Smooth muscle cell (in vitro differentiated cells): ENCODE measurements around the gene SYT7. TPM values are rescaled to one million over a fixed set of nuclear protein-coding genes. Genes with fewer than 3 reads are reported as not detected.

Experiments
- DNase-seq: peaks from one replicate; lab custom pipeline; 2025; ENCODE audit not compliant: unreplicated experiment; lab: John Stamatoyannopoulos, UW
- H2AFZ ChIP-seq: fragments of 200-600 bp; sonication (generic); 2 replicates; pipeline ENCODE4 v1.6.0; 2016; ENCODE audit warnings: antibody characterized with exemption, low read depth, mild to moderate bottlenecking
- H3F3A ChIP-seq: fragments of 200-600 bp; sonication (generic); 2 replicates; pipeline ENCODE4 v1.6.0; 2017; ENCODE audit warnings: antibody characterized with exemption, low read depth
- H3K27ac ChIP-seq: fragments of 200-600 bp; sonication (generic); 2 replicates; pipeline ENCODE4 v1.5.1; 2016; ENCODE audit warnings: low read depth, mild to moderate bottlenecking
- H3K27me3 ChIP-seq: fragments of 200-600 bp; sonication (generic); 2 replicates; pipeline ENCODE4 v1.6.1; 2016; ENCODE audit warnings: low read depth, mild to moderate bottlenecking
- H3K36me3 ChIP-seq: fragments of 200-600 bp; sonication (generic); 2 replicates; pipeline ENCODE4 v1.5.1; 2016; ENCODE audit warnings: low read depth
- H3K4me1 ChIP-seq: fragments of 200-600 bp; sonication (generic); 2 replicates; pipeline ENCODE4 v1.5.1; 2016; ENCODE audit warnings: low read depth
- H3K4me2 ChIP-seq: fragments of 200-600 bp; sonication (generic); 2 replicates; pipeline ENCODE4 v1.6.0; 2016; ENCODE audit warnings: mild to moderate bottlenecking
- H3K4me3 ChIP-seq: fragments of 200-600 bp; sonication (generic); 2 replicates; pipeline ENCODE4 v1.5.1; 2016; ENCODE audit warnings: mild to moderate bottlenecking
- H3K79me2 ChIP-seq: fragments of 200-600 bp; sonication (generic); 2 replicates; pipeline ENCODE4 v1.6.0; 2016; ENCODE audit warnings: low read depth, mild to moderate bottlenecking
- H3K9ac ChIP-seq: fragments of 200-600 bp; sonication (generic); 2 replicates; pipeline ENCODE4 v1.6.0; 2016; ENCODE audit warnings: low read depth
- H3K9me3 ChIP-seq: fragments of 200-600 bp; sonication (generic); replicated peaks from 2 replicates; pipeline ENCODE4 v1.5.1; 2016; ENCODE audit warnings: low read depth
- H4K20me1 ChIP-seq: fragments of 200-600 bp; sonication (generic); 2 replicates; pipeline ENCODE4 v1.6.0; 2016; ENCODE audit warnings: low read depth
- WGBS: methylation state at CpG from one replicate; pipeline ENCODE4 v1.1.7; 2016; ENCODE audit warnings: low lambda C conversion rate; 5-methylcytosine and 5-hydroxymethylcytosine counted together
- polyA plus RNA-seq: library from polyadenylated mRNA; unstranded; fragments of >200 nt; fragmentation: Nextera tagmentation; extraction: Ambion mirVana; gene quantifications from 2 replicates; pipeline ENCODE4 v1.2.1, GENCODE V29; 2016
- total RNA-seq: library from RNA; depleted of rRNA; stranded (reverse); fragments of >200 nt; gene quantifications from 2 replicates; pipeline ENCODE4 v1.2.3, GENCODE V29; 2014
- TF ChIP-seq, protein P1 (sequence below): fragments of 200-600 bp; sonication (generic); IDR thresholded peaks from 2 replicates; pipeline ENCODE4 v1.5.1; 2017; ENCODE audit warnings: borderline replicate concordance, mild to moderate bottlenecking, antibody characterized with exemption; ENCODE audit not compliant: insufficient read depth, poor library complexity, severe bottlenecking

The SYT7 gene
- total RNA-seq, result 3.7 and 4.0 TPM in 2 replicates
- 0.79 and 4.8 TPM in 2 replicates for polyA plus RNA-seq

DNA sequence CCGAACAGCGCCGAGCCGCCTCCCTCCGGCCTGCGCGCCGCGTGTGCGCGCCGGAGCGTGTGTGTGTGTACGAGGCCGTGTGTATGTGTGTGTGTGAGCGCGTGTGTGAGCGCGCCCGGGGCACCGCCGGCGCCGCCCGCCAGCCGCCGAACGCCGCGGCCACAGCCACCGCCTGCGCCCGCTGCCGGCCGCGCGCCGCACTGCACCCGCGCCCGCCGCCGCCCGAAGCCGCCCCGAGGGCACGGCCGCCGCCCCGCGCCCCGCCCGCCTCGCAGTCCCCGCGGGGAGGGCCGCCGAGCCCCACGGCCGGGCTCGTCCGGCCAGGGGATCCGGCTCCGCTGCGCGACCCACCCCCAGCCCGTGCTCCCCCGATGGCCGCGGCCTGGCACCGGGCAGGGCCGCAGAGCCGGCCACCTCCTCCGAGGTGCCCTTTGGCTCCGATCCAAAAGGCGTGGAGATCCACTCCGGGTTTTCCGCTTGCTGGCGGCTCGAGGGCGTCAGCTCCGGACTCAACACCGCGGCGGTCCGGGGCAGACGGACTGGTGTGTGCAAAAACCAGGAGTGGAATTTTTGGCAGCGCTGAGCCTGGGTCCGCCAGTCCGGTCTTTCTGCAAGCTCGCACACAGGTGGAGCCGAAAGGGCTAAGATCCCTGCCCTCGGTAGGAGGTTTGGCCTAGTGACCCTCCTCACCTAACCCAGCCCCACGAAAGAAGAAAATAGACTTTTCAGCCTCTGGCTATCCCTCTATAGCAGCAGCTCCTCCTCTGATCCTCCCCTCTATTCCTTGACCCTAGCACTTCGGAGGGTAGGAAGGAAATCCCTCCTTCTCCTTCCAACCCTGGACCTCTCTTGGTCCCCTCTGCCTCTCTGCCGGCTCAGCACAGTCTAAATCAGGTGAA lies at the start of gene SYT7:
Gene SYT7 (minus strand): TSS at position 47 of the 899 bp plus-strand sequence. CDS start 256 bp downstream, outside the sequence.
- peak within 1 kb of the TSS; percentile 54 for H3K4me3 ChIP-seq
- H3K4me1 ChIP-seq, result peaks cover 7% of the 10 kb centered on the region
- no peak within 1 kb of the TSS for H3K9ac ChIP-seq
- DNase-seq, result peak; percentile 92
- no peaks in the 10 kb centered on the region for H3F3A ChIP-seq
- H3K4me2 ChIP-seq, result peak within 1 kb of the TSS; percentile 86
- TF ChIP-seq, protein P1, sequence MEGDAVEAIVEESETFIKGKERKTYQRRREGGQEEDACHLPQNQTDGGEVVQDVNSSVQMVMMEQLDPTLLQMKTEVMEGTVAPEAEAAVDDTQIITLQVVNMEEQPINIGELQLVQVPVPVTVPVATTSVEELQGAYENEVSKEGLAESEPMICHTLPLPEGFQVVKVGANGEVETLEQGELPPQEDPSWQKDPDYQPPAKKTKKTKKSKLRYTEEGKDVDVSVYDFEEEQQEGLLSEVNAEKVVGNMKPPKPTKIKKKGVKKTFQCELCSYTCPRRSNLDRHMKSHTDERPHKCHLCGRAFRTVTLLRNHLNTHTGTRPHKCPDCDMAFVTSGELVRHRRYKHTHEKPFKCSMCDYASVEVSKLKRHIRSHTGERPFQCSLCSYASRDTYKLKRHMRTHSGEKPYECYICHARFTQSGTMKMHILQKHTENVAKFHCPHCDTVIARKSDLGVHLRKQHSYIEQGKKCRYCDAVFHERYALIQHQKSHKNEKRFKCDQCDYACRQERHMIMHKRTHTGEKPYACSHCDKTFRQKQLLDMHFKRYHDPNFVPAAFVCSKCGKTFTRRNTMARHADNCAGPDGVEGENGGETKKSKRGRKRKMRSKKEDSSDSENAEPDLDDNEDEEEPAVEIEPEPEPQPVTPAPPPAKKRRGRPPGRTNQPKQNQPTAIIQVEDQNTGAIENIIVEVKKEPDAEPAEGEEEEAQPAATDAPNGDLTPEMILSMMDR, result peak; percentile 9
- no peaks in the 10 kb centered on the region for H3K79me2 ChIP-seq
- WGBS, result 5% methylated on average over 32 of the region's 96 CpGs
- H3K36me3 ChIP-seq, result no peaks in the 10 kb centered on the region
- no peaks in the 10 kb centered on the region for H4K20me1 ChIP-seq
- peaks cover 18% of the 10 kb centered on the region for H3K27me3 ChIP-seq
- no peak within 1 kb of the TSS for H3K27ac ChIP-seq
- no peak within 1 kb of the TSS for H2AFZ ChIP-seq
- no peaks in the 10 kb centered on the region for H3K9me3 ChIP-seq

GRCh38 chr11:61630089-61630488 lies 49.2 kb upstream of the SYT7 start:
- WGBS, result 86% methylated on average over 10 of the region's 10 CpGs
- no peak overlapping the region for H3K4me3 ChIP-seq
- no peaks in the 10 kb centered on the region for H3K9me3 ChIP-seq
- no peaks in the 10 kb centered on the region for H3K27me3 ChIP-seq
- peaks cover 7% of the 10 kb centered on the region for H3K4me1 ChIP-seq
- no peak overlapping the region for H2AFZ ChIP-seq
- no peak overlapping the region for H3K4me2 ChIP-seq
- no peak for DNase-seq
- TF ChIP-seq, protein P1, result no peak
- no peaks in the 10 kb centered on the region for H3F3A ChIP-seq
- H3K79me2 ChIP-seq, result no peaks in the 10 kb centered on the region
- H3K27ac ChIP-seq, result no peak overlapping the region
- H4K20me1 ChIP-seq, result no peaks in the 10 kb centered on the region
- H3K9ac ChIP-seq, result no peak overlapping the region
- no peaks in the 10 kb centered on the region for H3K36me3 ChIP-seq

DNA sequence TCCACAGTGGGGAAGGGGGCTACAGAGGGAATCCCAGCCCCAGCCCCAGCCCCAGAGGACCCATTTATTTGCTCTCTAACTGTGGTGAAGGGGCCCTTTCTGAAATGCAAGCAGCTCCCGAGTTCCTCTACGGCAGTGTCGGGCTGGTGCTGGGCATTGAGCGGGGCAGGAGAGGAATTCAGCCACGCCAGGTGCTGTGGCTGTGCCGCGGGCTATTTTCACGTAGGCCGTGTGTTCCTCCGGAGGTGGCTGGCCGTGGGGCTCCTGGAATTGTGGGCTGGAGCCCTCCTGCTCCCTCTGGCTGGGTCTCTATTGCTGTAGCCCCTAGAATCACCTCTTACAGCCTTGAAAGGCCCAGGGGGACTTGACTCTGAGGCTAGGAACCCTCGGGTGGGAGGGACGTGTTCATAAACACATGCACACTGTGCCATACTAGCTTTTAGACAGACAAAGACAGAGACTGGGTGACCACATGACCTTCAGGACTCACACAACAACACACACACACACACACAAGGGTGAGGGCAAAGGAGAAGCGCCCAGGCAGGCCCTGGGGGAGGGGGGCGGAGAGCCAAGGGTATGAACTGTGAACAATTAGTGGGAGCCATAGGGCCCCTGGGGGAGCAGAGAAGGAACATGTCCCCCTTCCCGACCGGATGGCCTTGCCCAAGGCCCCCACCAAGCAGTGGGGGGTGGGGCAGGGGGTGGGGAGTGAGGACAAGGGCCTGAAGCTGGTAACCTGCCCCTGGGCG lies 48.4 kb upstream of the SYT7 start:
- no peaks in the 10 kb centered on the region for H3K9me3 ChIP-seq
- H3K4me3 ChIP-seq, result no peak overlapping the region
- no peaks in the 10 kb centered on the region for H3K27me3 ChIP-seq
- H4K20me1 ChIP-seq, result no peaks in the 10 kb centered on the region
- H3K27ac ChIP-seq, result no peak overlapping the region
- no peak for DNase-seq
- no peaks in the 10 kb centered on the region for H3F3A ChIP-seq
- TF ChIP-seq, protein P1, result no peak
- no peaks in the 10 kb centered on the region for H3K79me2 ChIP-seq
- no peak overlapping the region for H3K9ac ChIP-seq
- 91% methylated on average over 17 of the region's 18 CpGs for WGBS
- H2AFZ ChIP-seq, result no peak overlapping the region
- H3K4me2 ChIP-seq, result no peak overlapping the region
- no peaks in the 10 kb centered on the region for H3K36me3 ChIP-seq
- H3K4me1 ChIP-seq, result peaks cover 7% of the 10 kb centered on the region
